GM19438 (cell line): Measurements from ENCODE around the gene SHISA5.

Experiments used
- ATAC-seq: cut with Tn5 transposase; IDR thresholded peaks from one replicate; pipeline ENCODE4 v1.9.1; 2021; ENCODE audit warnings: low read depth; ENCODE audit not compliant: unreplicated experiment

SHISA5 gene

GRCh38 chr3:48419597-48419996, 84.4 kb downstream of the SHISA5 start:
- no peak for ATAC-seq

DNA sequence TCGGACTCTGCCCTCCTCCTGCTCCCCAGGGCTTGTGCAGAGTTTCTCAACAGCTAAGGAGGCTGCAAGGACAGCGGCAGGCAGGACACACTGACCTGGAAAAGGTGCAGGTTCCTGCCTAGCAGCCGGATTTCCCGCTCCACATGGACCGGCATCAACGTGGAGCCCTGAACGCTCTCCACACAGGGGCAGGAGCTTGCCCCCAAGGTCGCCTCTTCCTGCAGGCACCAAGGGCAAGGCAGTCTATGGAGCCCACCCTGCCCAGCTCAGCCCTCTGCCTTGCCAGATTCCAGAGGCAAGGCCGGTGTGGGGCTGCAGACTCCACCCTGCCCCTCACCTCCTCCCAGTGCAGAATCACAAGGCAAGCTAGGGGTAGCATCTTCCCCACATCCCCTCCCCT, 84.8 kb downstream of the SHISA5 start:
- no peak for ATAC-seq

DNA sequence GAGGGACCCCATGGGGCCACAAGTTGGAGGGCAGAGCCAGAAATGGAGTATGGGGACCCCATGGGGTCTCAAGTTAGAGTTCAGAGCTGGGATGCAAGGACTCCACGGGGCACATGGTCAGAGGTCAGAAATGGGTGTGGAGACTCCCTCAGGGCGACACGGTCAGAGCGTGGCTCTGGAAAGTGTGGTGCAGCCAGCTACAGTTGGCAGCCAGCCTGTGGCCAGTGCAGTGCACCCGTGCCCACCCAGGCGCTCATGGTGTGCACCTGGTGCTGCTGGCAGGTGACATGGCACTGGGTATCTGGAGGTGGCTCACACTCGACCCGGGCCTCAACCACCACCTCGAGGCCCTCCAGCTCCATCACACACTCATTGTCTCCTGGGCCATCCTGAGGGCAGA, 85.3 kb downstream of the SHISA5 start:
- ATAC-seq = no peak

- ATAC-seq = no peak
Measured at GRCh38 chr3:48418140-48418539, 85.8 kb downstream of the SHISA5 start.
